ENCODE data around the gene KCTD5. TPM values are rescaled to one million over a fixed set of nuclear protein-coding genes. Genes with fewer than 3 reads are reported as not detected.

Gene KCTD5
- total RNA-seq, 4 donors from 2014 or later, result 4.6 to 21.6 (median 12.7) TPM

DNA sequence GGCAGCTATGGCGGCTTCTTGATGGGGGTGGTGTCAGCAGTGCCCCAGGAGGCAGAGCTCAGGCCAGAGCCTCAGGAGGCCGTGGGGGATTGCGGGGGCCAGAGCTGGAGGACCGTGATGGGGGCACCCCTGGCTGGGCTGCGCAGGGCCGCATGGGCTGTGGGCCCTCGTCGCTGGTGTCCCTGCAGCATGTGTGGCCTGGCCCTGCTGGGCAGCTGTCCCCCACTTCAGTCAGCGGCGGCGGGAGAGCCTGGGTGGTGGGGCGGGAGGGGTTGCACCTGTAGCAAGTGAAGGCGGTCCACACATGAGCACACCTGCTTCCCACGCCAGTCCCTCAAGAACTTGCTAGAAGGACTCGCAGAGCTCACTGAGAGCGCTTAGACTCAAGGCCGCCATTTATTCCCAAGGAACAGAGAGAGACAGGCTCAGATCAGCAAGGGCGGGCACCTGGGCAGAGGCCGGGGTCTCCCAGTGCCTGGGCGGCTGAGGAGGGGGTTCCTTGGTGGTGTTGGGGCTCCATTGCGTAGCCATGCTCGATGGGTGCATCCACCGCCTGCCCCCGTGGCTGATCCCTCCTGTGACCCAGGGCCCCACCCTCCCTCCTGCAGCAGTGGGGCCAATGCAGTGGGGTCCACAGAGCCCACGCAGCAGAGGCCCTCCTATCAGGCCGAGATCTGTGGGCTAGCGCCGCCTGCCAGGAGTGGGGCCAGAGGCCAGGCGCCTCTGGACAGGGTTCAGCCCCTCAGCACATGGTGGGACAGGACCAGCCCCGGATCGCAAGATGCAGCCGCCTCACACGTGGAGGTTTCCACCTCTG is 22.1 kb downstream of the KCTD5 start:
- H3K27ac ChIP-seq, result no peak overlapping the region
- H3K9me3 ChIP-seq, result no peaks in the 10 kb centered on the region
- no peaks in the 10 kb centered on the region for H3K36me3 ChIP-seq
- DNase-seq, result no peak
- H3K4me3 ChIP-seq, result no peak overlapping the region
- H3K27me3 ChIP-seq, result no peaks in the 10 kb centered on the region
- no peaks in the 10 kb centered on the region for H3K4me1 ChIP-seq
- intact Hi-C loops (cut with DNase I; ENCODE audit: low total_unique reads), result no loop called here
- TF ChIP-seq, protein P1, sequence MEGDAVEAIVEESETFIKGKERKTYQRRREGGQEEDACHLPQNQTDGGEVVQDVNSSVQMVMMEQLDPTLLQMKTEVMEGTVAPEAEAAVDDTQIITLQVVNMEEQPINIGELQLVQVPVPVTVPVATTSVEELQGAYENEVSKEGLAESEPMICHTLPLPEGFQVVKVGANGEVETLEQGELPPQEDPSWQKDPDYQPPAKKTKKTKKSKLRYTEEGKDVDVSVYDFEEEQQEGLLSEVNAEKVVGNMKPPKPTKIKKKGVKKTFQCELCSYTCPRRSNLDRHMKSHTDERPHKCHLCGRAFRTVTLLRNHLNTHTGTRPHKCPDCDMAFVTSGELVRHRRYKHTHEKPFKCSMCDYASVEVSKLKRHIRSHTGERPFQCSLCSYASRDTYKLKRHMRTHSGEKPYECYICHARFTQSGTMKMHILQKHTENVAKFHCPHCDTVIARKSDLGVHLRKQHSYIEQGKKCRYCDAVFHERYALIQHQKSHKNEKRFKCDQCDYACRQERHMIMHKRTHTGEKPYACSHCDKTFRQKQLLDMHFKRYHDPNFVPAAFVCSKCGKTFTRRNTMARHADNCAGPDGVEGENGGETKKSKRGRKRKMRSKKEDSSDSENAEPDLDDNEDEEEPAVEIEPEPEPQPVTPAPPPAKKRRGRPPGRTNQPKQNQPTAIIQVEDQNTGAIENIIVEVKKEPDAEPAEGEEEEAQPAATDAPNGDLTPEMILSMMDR (IDR thresholded peaks at IDR 0.05), result no peak
- TF ChIP-seq POLR2A (IDR thresholded peaks at IDR 0.05), result no peak

DNA sequence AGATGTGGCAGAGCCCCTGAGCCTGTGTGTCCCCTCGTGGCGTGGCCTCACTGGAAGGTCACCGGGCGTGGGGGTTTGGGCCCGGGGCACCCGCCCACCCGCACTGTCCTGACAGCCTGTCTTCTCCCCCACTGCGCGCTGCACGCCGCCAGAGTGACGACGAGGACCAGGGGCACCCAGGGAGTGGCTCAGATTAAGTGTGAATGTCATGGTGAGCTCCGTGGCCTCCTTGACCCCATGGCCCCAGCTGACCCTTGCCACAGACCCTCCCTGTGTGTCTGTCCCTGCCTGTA is 22.6 kb downstream of the KCTD5 start:
- no peaks in the 10 kb centered on the region for H3K36me3 ChIP-seq
- H3K4me1 ChIP-seq, result no peaks in the 10 kb centered on the region
- intact Hi-C loops (cut with DNase I; ENCODE audit: low total_unique reads), result no loop called here
- no peak overlapping the region for H3K27ac ChIP-seq
- no peak overlapping the region for H3K4me3 ChIP-seq
- no peak for DNase-seq
- H3K9me3 ChIP-seq, result no peaks in the 10 kb centered on the region
- no peaks in the 10 kb centered on the region for H3K27me3 ChIP-seq
- TF ChIP-seq, protein P1 (IDR thresholded peaks at IDR 0.05), result no peak
- no peak for TF ChIP-seq POLR2A (IDR thresholded peaks at IDR 0.05)

DNA sequence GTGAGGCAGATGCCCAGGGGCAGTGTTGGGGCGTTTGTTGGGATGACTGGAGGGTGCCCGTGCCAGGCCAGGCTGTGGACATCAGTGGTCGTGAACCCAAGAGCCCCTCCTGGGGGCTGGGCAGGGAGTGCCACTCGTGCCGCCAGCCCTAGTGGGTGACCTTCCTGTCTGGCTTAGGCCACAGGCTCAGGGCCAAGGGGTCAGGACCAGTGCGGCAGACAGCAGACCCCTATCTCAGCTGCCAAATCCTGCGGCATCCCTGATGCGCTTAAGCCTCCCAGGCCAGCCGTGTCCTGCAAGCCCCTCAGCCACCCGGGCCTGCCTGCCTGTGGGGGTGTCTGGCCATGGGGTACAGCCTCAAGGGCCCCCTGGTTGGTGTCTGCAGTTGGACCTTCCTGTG is 23.0 kb downstream of the KCTD5 start:
- H3K9me3 ChIP-seq, result no peaks in the 10 kb centered on the region
- H3K4me1 ChIP-seq, result no peaks in the 10 kb centered on the region
- intact Hi-C loops (cut with DNase I; ENCODE audit: low total_unique reads), result no loop called here
- no peak overlapping the region for H3K4me3 ChIP-seq
- no peak overlapping the region for H3K27ac ChIP-seq
- no peak for TF ChIP-seq POLR2A (IDR thresholded peaks at IDR 0.05)
- TF ChIP-seq, protein P1 (IDR thresholded peaks at IDR 0.05), result no peak
- DNase-seq, result no peak
- H3K36me3 ChIP-seq, result no peaks in the 10 kb centered on the region
- H3K27me3 ChIP-seq, result no peaks in the 10 kb centered on the region

DNA sequence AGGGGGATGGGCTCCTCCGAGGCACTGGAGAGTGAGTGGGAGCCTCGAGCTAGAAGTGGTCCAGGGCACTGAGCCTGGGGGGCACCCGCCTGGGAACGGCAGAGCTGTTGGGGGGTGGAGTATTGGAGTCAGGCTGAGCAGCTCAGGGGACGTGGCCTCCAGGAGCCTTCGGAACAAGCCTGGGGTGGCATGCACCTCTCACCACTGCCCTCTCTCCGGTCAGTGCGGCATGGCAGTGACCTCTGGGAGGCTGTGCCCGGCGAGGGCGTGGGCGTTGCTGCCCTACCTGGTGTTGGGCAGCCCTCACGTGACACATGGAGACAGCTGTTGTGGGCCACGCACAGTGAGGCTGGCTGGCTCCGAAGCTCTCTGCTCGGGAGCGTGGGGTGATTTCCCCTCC is 23.8 kb downstream of the KCTD5 start:
- H3K36me3 ChIP-seq, result no peaks in the 10 kb centered on the region
- no peak overlapping the region for H3K4me3 ChIP-seq
- H3K27me3 ChIP-seq, result no peaks in the 10 kb centered on the region
- H3K4me1 ChIP-seq, result no peaks in the 10 kb centered on the region
- H3K9me3 ChIP-seq, result no peaks in the 10 kb centered on the region
- no peak overlapping the region for H3K27ac ChIP-seq
- TF ChIP-seq, protein P1 (IDR thresholded peaks at IDR 0.05), result no peak
- TF ChIP-seq POLR2A (IDR thresholded peaks at IDR 0.05), result no peak
- DNase-seq, result no peak
- intact Hi-C loops (cut with DNase I; ENCODE audit: low total_unique reads), result no loop called here

DNA sequence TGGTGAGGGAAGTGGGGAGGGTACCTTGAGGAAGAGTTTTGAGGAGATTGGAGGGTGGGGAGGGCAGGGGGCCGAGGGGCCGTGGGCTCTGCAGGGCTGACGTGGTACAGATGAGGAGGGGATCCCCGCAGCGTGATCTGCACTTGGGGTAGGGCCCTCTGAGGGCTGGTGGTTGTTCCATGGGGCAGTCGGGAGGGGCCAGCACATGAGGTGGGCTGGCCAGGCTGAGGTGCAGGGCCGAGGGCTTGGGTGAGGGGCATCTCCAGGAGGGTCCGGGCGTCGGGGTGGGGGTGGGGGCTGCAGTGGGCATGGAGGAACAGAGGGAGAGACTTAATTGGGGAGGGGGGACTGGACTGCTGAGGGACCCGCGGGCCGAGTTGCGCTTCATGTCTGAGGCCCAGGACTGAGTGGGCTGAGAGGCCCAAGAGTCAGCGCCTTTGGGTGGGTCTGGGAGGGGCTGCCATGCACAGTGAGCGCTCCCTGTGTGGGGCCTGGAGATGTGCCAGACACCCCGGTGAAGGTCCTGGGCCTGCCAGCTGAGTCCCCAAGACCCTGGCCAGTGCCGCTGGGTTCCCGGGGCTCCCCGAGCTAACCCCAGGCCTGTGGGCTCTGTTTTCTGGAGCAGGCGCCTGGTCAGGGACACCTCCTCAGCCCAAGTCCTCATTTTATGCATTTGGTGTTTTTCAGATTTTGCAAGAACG is 24.4 kb downstream of the KCTD5 start:
- no peaks in the 10 kb centered on the region for H3K9me3 ChIP-seq
- no peak overlapping the region for H3K4me3 ChIP-seq
- H3K36me3 ChIP-seq, result no peaks in the 10 kb centered on the region

More for the DNA sequence above, 24.4 kb downstream of the KCTD5 start:
- intact Hi-C loops (cut with DNase I; ENCODE audit: low total_unique reads), result no loop called here
- DNase-seq, result no peak
- Histone ChIP-seq H3K27me3 (no peaks in the 10 kb centered on the region), H3K27ac (no peak overlapping the region), H3K4me1 (no peaks in the 10 kb centered on the region)
- no peak for TF ChIP-seq POLR2A (IDR thresholded peaks at IDR 0.05)
- TF ChIP-seq, protein P1 (IDR thresholded peaks at IDR 0.05), result no peak
